Measurements from ENCODE around the gene OPCML.

The OPCML gene

DNA sequence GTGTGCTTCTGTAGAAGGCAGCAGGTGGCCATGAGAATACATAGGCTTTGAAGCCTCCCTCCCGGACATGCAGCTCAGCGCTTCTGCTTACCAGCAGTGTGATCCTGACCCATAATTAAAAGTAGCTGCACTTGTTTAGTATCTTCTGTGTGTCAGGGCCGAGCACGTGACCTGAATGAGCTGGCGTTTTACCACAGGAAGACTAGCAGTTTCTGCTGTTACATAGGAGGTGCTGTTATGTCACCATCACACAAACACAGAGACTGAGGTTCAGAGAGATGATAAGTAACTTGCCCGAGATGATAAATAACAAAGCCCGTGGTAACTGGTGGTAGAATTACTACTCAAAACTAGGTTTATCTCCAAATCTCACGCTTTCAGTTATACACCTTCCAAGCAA, 329.5 kb downstream of the OPCML start:
- in situ Hi-C loops (cut with MboI; ENCODE audit: low sequenced_read_pairs) = no loop called here

DNA sequence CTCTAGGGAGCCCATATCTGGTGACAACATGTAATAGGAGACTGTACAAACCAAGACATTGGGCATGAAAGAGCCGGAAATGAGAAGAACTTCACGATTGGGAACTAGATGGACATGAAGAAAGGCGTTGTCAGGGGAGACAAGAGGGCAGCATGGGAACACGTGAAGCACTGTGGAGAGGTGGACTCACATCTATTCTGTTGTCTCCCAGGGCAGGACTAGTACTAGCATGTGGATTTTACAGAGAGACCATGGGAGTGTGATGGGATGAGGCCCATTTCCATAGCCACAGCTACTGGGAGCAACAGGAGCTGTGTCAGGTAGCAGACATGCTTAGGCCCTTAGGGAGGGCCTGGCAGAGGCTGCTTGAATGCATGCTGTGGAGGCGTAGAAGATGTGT, 333.9 kb downstream of the OPCML start:
- in situ Hi-C loops (cut with MboI; ENCODE audit: low sequenced_read_pairs) = no loop called here

DNA sequence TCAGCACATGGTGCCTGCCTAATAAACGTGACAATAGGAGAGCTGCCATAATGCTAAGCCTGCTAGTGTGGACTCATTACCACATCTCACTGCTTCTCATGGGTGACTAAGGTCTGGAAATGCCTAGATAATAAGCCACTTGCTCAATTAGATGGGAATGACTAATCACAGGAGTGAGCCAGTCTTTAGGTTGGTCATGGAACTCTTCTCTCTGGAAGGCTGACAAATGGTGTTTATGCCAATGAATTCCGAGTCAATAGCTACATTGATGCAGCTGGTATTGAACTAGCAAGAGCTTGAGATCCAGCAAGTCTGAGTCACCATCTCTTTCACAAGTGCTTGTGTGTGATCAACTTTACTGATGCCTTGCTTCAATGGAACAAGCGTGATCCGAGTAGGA, 334.9 kb downstream of the OPCML start:
- in situ Hi-C loops (cut with MboI; ENCODE audit: low sequenced_read_pairs) = no loop called here

DNA sequence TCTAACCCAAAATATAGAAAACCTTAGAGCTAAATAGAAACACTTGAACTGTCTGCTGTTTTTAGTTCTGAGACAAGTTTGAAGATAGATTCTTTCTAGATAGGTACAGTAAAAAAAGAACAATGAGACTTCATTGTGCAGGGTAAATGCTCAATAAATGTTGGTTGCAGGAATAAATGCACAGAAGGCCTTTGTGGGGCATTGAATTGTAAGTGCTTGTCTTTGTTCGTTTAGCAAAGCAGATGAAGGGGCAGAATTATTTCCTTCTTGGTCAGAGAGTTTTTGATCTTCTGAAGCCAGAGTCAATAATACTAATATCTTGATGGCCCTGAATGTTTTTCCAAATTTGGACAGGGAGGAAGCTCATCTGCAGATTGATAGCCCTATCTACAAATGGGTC, 340.4 kb downstream of the OPCML start:
- in situ Hi-C loops (cut with MboI; ENCODE audit: low sequenced_read_pairs) = no loop called here

DNA sequence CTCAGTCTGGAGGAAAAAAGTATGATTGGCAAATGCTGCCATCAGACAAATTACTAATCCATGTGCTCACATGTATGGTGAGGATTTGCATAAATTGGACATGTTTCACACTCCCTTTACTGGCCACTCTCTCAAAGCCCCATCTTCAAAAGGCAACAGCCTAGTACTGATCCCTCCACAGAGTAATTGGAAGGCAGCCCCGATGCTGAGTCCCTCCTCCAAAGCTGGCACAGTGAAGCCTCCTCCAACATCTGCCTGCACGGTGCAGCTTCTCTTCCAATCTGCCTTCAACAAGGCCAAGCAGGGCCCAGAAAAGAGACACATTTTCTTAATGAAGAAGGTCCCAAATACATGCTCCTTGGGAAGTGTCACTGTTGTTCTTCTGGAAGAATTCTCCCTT, 350.6 kb downstream of the OPCML start:
- in situ Hi-C loops (cut with MboI; ENCODE audit: low sequenced_read_pairs) = no loop called here

DNA sequence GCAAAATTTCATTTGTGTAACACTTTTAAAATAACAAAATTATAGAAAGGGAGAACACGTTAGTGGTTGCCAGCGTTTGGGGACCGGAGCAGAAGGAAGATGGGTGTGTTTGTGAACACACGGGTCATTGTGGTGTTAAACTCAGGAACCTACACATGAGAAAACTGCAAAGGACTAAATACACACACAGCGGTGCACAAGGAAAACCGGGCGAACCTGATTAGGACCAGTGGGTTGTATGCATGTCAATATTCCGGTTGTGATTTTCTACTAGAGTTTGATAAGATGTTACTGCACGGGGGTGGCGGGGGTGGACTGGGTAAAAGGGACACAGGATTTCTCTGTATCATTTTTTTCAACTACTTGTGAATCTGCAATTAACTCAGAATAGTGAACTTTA, 351.2 kb downstream of the OPCML start:
- in situ Hi-C loops (cut with MboI; ENCODE audit: low sequenced_read_pairs) = no loop called here

DNA sequence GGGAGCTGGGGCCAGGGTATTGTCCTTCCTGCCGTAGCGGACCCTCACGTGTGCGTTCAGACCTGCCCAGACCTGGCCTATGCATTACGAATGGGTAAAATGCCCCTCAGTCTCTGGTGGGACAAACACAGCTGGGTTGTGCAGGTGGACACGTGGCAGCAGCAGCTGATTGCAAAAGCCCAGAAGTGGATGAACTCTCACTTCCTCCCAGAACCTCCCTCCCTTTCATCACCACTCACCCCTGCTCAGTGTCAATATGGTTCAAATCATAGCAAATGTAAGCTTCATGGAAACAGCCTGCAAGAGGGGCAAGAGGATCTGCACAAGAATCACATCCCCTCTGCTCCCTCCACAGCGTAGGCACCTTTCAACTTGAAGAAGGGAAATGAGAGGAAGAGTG, 352.1 kb downstream of the OPCML start:
- in situ Hi-C loops (cut with MboI; ENCODE audit: low sequenced_read_pairs) = no loop called here

DNA sequence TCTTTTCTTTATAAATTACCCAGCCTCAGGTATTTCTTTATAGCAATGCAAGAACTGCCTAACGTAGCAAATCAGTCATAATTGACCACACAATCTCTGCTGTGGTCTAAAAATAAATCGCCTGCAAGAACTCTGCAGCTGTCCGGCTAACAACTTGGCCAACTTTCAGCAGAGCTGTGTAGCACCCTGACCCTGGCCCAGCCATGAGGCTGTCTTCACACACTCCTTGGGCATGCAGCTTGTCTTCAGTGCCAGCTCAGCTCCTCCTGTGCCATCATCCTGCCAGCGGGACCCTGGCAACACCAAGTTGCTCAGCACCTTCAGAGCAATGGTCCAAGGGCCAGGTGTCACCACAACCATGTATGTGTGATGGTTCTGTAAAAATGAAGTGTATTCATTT, 355.6 kb downstream of the OPCML start:
- in situ Hi-C loops (cut with MboI; ENCODE audit: low sequenced_read_pairs) = no loop called here

DNA sequence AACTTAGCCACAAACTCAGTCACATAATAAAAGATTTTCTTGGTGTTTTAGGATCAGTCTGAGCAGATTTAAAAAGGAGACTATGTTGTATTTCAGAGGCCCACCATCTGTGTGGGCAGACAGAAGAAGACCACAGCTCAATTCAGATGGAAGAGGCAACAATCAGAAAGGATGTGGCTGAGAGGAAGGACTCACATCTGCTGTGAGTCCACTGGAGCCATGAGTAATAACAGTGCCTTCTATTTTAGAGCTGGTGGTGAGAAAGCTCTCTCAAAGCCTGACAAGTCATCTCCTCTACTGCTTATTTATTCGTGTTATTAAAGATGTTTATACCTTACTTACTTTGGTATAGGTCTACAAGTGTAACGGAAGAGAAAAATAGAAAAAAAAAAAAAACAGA, 357.2 kb downstream of the OPCML start:
- in situ Hi-C loops (cut with MboI; ENCODE audit: low sequenced_read_pairs) = no loop called here

DNA sequence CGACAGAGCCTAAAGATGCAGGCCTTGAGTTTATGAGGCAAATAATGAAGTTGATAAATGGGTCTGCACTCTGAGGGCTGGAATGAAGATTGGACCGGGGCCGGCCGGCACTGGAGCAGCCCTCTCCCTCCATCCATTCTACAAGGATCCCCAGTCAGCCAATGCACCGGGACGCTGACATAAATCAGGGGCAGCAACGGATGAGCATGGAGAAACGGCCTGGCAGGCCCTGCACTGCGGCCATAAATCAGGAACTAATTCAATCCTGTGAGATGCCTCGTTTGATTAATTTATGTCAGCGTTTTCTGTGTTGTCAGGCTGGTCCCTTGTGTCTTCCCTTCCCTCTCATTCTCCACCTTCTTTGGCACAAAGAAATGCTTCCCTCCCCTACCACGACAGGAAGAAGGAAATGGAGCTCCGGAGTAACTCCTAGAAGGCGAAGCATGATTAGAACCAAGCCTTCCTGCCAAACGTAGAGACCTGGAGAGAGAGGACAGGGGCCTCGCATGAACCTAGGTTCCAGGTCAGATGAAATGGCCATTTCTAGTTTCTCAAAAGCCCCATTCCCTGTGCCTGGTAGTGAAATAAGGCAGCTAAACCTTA, 358.4 kb downstream of the OPCML start:
- in situ Hi-C loops (cut with MboI; ENCODE audit: low sequenced_read_pairs) = no loop called here

DNA sequence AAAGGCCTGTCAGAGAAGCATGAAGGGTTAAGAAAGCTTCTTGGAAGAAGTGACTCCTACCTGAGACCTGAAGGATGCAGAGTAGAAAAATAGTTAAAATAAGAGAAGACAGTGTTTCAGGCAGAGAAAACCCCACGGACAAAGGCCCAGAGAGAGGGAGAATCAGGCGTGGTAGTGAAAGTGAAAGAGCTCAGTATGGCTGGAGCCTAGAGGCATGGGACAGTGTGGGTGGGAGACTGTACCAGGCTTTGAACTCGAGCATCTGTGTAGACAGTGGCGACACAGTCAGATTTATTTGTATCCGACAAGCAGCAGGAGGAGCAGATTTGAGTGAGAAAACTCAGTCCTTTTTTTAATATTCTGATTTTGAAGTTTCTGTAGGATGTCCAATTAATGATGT, 360.0 kb downstream of the OPCML start:
- in situ Hi-C loops (cut with MboI; ENCODE audit: low sequenced_read_pairs) = no loop called here

DNA sequence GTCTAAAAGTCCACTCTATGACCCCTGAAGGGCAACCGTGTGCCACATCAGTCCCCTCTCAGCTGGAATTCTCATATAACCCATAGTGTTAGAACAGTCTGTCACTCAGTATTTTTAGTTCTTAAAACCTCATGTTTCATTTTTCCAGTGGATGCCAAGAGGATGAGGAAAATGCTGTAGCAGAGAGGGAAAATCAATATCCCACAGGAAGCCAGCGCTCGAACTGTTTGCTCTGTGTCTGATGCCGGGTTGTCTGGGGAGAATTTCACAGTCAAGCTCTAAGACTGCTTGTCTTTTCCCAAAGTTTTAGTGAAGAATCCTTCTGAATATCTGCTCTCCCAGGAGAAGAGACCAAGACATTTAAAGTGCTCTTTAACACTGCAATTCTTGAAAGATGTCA, 360.9 kb downstream of the OPCML start:
- in situ Hi-C loops (cut with MboI; ENCODE audit: low sequenced_read_pairs) = no loop called here

DNA sequence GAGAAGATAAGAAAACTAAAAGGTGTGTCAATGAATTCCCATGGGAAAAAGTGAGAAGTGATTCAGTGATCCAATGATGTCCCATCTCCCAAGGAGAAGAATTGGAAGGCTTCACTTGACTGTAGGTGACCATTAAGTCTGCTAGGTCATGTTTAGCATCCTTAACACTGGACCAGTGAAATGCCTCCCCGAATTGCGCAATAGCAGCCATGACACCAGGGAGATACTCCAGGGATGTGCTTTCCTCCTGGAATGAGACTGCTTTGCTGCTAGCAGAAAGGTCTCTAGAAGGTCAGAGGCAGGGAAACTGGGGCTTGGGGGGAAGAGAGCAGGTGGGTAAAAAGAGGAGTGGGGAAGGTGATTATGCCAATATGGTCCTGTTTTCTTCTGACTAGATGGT, 364.3 kb downstream of the OPCML start:
- in situ Hi-C loops (cut with MboI; ENCODE audit: low sequenced_read_pairs) = no loop called here

DNA sequence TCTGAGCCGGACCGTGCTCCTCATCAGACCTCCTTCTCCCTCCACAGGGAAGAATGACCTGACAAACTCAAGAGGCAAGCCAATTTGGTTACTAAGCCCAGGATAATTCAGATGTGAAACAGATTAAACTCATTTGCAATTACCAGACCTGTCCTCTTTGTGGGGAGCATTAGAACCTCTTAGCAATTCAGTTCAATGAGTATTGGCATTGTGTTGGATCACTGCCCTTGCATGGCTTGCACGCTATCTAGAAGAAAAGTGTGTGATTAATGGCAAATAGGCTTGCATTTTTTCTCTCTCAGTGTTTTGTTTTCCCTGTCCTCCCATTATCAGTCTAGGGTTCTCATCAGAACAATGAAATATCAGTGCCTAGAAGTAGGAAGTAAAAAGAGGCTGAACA, 365.6 kb downstream of the OPCML start:
- in situ Hi-C loops (cut with MboI; ENCODE audit: low sequenced_read_pairs) = no loop called here

DNA sequence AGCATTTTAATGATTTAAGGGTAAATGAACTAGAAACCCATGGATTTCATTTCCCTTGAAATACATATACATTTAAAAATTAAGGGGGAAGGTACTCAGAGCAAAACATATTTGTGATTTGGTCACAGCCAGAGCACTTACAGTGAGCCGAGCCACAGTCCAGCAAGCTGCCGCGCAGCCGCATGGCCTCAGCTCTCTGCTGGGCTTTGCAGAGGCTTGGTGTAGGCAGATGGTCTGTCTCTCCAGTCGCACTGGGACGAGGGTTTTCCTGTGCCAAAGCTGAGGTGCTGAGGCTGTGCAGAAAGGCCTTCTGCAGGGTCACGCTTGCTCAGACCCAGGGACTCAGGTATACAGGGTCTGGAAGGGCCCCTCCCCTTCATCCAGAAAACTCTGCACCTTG, 367.3 kb downstream of the OPCML start:
- in situ Hi-C loops (cut with MboI; ENCODE audit: low sequenced_read_pairs) = no loop called here

DNA sequence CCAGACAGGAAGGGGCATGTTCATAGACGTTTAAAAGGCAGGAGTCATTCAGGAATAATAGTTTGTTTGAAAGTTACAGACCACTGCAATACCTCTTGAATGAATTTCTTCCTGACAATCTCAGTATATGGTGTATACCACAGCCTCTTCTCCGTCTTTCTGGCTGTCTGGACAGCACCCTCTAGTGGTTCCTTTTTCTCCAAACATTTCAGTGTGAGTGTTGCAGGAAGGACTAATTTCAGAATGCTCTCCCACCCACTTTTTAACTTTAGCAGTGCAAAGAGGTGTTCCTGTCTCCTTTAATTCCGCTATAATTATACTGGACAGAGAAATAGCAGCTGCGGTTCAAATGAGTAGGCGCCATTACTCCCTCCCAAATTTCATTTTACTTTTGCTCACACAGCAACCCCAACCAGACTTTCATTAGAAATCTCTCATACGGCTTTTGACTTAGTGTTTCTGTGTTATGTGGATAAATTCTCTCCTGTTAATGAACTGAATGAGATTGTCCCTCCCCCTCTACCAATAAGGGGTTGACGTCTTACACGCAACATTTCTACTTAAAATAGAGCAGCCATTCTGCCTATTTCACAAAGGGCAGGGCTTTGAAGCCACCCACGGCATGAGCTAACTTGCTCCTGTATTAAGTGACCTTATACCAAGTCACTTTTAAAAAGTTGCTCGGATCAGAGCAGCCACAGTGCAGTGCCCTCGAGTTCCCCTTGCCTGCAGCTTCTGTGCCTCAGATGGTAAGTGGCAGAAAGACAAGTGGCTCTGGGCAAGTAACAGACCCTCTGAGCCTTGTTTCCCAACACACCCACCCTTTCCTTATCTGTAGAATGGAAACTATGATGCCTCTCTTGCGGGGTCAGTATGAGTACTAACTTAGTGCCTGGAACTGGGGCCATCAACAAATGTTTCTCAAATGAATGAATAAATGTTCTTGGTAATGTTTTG, 368.6 kb downstream of the OPCML start:
- in situ Hi-C loops (cut with MboI; ENCODE audit: low sequenced_read_pairs) = no loop called here

DNA sequence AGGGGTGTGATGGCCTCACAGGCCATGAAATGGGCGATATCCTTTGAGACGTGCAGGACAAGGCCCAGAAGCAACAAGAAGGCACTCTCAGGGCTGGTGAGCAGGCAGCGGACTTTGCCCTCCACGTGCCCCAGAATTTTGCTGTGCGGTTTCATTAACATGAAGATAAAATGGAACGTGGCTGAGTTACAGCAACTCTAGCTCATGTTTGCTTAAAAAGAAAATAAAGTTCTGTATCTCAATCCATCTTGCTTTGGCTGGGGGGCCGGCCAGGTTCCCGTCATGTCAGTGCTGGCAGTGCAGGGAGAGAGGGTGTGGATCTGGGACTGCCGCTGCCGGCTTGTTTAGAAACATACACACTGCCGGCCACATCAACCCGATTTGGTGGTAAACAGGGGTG, 370.1 kb downstream of the OPCML start:
- in situ Hi-C loops (cut with MboI; ENCODE audit: low sequenced_read_pairs) = no loop called here

DNA sequence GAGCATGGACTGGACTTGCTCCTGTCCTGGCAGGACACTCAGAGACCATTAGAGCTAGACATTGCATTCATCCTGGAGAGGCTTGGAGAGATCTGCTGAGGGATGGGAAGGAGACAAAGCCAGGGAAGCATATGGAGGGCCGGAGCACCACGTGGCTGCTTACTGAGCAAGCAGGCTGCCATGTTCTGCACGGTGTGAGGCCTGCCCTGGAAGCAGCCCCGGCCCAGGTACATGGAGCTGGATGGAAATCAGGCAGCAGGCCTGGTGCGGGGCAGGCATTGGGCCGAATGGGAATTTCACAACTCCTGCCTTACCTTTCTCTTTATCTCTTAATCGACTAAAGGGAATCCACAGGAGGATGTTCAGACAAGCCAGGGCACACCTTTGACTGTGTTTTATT, 371.5 kb downstream of the OPCML start:
- in situ Hi-C loops (cut with MboI; ENCODE audit: low sequenced_read_pairs) = no loop called here

DNA sequence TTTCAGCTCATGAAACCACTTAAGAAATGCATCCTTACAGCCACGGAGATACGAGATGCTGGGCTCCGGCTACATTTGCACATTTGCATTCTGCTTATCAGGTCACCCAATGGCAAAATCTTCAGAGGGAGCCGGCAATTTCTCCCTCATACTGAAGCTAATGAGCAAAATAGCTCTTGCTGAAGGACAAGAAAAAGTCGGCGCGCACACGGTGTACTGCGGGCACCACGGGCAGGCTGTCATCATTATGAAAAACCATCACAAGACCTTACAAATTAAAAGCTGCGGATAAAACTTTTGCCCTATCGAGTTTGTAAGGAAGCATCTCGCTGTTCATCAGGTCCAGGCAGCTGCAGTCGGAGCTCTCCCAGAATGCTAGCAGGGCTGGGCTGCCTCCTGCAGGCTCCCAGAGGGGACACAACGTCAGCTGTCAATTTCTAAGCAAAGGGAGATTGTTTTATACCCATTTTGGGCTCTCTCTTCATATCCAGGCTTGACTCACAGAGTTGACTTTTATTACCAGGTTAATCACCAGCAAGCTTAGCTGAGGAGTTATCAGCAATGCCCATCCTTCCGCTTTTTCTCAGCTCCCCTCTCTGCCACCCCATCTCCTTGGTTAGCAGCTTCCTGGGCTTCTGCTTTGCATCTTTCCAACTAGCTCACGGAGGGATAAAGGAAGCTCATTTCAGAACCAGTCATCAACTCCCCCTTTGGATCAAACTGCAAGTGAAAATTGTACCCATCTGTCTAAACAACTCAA, 375.1 kb downstream of the OPCML start:
- in situ Hi-C loops (cut with MboI; ENCODE audit: low sequenced_read_pairs) = no loop called here

DNA sequence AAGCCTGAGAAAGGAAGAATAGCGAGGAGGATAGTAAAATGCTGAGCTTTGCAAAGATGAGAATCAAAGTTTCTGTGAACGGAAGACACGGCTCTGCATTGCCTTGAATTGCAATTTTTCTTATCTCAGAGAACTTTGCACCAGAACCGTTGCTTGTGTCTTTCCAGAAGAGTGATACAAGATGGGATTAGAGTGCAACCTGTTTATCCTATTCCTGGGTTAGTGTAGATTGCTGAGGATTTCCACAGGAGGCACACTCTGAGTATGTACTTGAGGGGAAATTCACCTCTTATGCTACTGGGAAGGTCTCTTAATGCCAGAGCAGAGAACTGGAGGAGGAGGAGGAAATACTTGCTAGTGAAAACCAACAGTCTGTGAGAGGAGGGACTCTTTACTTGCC, 377.5 kb downstream of the OPCML start:
- in situ Hi-C loops (cut with MboI; ENCODE audit: low sequenced_read_pairs) = no loop called here

DNA sequence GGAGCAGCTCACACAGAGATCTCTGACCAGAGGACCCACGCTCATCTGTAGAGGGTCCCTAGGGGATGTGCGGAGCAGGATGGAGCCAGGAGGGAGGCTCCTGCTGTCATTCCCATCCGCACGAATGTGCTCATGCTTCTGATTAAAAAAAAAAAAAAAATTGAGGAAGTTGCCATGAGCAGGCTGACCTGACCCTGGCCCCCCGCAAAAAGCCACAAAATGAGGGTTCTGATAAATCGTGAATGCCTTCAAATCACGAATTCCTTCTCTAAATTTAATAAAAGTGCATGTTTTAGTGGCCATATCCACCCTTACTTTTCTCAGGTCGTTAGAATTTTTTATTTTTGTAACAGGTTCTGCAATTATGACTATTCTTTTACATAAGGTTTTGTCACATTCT, 378.2 kb downstream of the OPCML start:
- in situ Hi-C loops (cut with MboI; ENCODE audit: low sequenced_read_pairs) = no loop called here

DNA sequence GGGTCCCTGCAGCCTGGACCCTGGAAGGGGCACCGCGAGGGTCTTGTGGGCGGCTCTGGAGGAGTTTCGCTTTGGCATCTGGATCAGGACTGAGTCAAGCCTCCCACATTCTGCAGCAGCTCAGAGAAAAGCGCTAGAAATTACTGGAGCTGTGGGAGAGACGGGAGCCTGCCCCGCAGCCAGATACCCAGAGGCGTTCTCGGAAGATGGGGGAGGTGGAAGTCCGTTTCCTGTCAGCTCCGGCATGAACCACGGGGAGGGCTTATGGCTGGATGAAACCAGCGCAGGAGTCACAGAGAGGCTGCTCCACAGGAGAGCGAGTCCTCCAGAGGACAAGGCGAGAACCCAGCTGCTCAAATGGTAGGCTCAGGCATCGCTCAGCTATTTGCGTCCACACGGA, 379.3 kb downstream of the OPCML start:
- in situ Hi-C loops (cut with MboI; ENCODE audit: low sequenced_read_pairs) = no loop called here
